ENCODE measurements around the gene TTC39B.

- TF ChIP-seq POLR2AphosphoS5 (IDR thresholded peaks at IDR 0.05; ENCODE audit: insufficient read depth, low read depth, low read length) (no peak), POLR2A (IDR thresholded peaks at IDR 0.05; ENCODE audit: low read depth, low read length) (no peak), CTCF (IDR thresholded peaks at IDR 0.05; ENCODE audit: extremely low read depth in 1 of 2, insufficient read depth in 1 of 2, low read depth in 1 of 2, low read length in 2 of 2) (no peak), MAX (IDR thresholded peaks at IDR 0.05; ENCODE audit: insufficient read depth, insufficient read length) (no peak), FOS (IDR thresholded peaks at IDR 0.05; ENCODE audit: borderline replicate concordance, insufficient read depth, low read length) (no peak), EZH2 (IDR thresholded peaks at IDR 0.05; ENCODE audit: borderline replicate concordance, low read depth, low read length, severe bottlenecking) (no peak), JUN (IDR thresholded peaks at IDR 0.05; ENCODE audit: borderline replicate concordance, insufficient read depth, insufficient read length, low read depth) (no peak), GATA2 (IDR thresholded peaks at IDR 0.05; ENCODE audit: insufficient read depth, insufficient read length, low read depth, low read length) (no peak), MYC (IDR thresholded peaks at IDR 0.05; ENCODE audit: low read depth, low read length) (no peak)
Observed at GRCh38 chr9:15137658-15138356, 169.2 kb downstream of the TTC39B start.

Data from endothelial cell of umbilical vein (primary cell).